ENCODE results near the gene TMA7B.
A peak's percentile ranks its signal among the peaks of the same experiment; 100 is the strongest.
"Not testable (repeated sequence)": the region's sequence is repeated elsewhere in the genome, so short reads cannot be mapped to it uniquely, and the experiment has no call there.

Gene TMA7B

DNA sequence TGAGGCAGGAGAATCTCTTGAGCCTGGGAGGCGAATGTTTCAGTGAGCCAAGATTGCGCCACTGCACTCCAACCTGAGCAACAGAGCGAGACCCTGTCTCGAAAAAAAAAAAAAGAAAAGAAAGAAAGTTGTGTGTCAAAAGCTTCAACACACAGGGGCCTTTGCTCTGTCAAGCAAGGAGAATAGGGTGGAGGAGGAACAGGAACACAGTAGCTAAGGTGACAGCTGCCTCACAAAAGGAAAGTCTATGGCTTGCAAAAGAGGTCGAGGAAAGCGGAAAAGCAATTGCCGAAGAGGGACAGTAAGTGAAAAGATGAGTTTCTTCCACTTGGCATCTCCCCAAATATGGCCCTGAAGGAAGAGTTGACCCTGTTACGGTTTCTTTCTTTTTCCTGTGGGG, 26.5 kb upstream of the TMA7B start:
- DNase-seq, result no peak

DNA sequence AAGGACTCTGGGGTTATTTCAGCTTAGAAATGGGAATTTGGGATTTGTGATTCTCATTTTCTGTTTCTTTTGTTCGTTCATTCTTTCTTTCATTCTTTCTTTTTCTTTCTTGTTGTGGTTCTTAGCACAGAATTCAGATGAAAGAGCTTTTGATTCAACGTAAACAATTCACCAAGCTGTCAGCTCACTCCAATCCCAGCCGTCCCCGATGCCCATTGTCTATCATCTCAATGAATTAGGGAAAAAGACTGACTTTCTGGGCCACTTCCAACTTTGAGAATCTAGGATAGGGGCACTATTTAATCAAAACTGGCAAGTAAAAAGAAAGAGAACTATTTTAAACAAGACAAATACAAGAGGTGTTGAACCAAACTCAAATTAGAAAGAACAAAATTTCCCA, 25.1 kb upstream of the TMA7B start:
- DNase-seq, result no peak

DNA sequence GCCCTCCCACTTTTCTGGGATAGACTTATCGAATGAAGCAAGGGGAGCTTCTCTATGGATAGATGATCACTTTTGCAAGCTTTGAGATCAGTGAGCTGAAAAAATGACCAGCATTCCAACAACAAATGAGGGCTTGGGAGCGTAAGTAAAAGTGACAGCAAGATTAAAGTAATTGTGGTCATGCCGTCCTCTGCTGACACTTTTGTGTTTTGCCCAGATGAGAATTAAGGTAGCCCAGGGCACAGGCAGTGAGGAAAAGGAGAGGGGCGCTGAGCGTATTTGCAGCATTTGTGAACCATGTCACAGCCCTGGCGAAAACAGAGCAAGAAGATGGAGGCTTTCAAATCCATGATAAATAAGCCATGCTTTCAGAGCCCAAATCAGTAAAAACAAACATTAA, 24.6 kb upstream of the TMA7B start:
- no peak for DNase-seq

DNA sequence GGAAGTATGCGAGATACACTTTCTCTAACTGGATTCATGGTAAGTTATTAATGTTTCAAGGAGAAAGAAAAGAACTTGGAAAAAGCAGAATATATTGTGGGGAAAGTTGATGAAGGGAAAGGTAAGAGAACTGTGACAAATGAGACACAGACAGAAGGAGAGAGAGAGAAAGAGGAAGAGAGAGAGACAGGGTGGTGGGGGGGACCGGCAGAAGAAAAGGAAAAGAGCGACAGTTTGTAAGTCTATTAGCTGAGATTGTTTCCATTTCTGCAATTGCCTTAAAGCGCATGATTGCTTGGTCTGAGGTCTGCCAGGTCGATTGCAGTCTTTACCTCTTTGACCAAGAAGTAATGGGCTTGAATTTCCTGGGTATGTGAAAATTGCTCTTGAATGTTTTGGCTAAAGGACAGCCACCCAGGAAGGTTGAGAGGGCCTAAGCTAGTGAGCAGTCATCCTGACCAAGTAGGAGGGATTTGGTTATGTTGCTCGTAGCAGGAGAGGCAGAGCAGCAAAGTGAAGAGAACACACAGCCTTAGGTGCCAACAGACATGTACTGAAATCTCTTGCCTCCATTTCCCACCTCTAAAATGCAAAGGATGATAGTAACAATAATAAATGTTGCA, 23.6 kb upstream of the TMA7B start:
- no peak for DNase-seq

DNA sequence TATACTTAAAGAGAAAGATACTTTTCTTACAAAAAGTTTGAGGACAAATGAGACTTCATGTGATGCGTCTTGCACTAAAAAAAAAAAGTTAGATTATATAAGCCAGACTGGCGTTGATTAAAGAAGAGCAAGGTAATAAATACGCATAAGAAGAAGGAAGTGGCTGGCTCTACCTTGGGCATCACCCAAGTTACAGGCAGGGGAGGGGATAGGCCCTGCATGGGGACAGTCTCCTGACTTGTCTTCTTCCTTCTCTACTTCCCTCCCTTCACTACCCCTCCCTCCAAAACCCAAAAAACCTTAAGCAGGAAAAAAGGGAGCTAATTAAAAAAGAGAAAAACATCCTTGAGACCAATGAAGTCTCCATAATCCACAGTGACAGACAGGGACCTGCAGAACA, 22.3 kb upstream of the TMA7B start:
- DNase-seq, result no peak

DNA sequence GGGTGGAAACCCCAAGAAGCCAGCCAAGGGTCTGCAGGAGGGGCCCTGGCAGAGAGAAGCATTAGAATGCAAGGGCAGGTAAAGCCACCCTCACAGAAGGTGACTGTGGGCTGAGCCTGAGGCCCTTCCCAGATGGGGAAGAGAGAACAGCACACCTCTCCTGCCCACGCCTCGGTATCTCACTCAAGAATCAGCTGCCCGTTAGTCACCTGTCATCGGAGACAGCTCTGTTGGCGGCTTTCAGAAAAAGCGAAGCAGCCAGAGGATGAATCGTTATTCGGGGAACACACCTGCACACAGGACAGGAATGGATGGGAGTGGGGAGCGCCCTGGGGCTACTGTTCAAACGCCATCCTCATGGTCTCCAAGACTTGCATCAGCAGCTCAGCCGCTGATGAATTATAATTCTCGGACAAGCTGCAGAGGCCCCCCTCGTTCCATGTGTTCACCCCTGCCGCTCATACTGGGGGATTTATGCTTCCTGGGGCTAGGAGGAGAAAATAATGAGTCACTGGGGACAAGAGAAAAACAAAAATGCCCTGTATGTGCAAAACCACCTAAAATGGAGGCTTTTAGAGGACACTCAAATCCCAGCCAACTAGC, 21.6 kb upstream of the TMA7B start:
- no peak for DNase-seq

DNA sequence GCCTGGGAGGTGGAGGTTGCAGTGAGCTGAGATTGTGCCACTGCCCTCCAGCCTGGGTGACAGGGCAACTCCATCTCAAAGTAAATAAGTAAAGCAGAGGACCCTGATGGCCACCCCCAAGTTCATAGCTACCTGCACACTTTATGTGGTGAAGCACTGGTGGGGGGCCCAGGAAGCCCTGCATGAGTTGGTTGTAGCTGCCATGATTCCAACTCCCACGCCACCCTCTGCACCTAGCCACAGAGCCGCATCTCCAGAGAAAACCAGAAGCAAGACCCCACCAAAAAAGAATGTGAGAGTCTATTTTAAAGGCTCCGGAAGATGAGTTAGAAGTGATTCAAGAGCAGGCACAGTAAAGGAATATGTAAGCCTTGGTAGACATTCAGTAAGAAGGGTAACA, 20.4 kb upstream of the TMA7B start:
- no peak for DNase-seq

DNA sequence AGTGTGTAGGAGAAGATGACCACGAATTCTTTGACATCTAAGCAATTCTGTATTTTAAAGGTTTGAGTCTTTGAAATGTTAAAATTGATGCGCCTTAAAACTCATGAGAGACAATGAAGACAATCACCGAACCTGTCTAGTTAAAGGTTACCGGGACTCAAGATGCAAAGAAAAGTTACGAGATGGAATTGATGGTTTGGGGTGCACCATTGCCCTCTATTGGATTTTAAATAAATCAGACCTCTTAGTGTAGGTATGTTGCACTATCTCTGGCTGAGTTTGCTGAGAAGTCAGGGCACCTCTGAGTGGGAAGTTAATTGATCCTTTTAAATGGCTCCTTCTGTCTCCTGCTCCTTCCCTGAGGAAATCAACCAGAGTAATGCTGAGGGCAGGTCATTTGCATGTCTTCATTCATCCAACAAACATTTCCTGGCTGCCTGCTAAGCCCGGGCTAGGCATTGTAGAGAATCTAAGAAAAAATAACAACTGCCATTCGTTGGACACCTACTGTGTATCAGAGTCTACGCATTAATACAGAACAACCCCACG, 19.4 kb upstream of the TMA7B start:
- no peak for DNase-seq

DNA sequence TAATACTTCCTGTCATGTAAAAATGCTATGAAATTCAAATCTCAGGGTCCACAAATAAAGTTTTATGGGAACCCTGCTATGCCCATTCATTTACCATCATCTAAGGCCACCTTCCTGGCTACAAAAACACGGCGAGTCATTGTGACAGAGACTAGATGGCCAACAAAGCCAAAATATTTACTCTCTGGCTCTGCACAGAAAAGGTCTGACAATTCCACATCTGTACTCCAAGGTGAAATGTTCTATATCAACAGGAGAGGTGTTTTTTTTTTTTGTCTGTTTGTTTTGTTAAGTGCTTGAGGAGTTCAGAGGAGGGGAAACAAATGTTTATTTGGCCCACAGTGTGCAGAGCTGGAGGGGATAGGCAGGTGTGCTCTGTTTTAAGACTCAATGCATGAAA, 18.6 kb upstream of the TMA7B start:
- DNase-seq, result no peak

DNA sequence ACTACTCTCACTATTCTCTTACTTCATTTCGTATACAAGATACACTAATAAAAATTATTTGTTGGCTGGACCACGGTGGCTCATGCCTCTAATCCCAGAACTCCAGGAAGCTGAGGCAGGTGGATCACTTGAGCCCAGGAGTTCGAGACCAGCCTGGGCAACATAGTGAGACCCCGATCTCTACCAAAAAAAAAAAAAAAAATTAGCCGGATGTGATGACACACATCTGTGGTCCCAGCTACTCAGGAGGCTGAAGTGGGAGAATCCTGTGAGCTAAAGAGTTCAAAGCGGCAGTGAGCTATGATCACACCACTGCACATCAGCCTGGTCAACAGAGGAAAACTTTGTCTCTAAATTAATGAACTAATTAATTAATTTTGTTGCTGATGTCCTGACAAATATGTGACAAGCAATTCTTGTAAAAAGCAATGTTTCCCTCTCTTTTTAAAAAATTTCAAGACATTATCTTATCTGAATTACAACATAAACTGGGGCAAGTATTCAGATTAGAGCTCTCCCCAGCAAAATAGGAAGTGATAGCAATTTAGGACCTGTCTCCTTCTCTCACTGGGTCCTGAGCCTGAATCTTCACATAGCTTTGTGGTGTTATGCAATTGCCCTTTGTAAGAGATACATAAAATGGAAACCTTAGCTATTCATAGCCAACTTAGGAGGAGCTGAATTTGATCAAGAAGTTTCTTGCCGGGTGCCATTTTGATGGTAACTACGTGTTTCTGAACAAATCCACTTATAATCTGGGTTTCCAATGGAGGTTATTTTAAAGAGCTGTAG, 17.6 kb upstream of the TMA7B start:
- no peak for DNase-seq

DNA sequence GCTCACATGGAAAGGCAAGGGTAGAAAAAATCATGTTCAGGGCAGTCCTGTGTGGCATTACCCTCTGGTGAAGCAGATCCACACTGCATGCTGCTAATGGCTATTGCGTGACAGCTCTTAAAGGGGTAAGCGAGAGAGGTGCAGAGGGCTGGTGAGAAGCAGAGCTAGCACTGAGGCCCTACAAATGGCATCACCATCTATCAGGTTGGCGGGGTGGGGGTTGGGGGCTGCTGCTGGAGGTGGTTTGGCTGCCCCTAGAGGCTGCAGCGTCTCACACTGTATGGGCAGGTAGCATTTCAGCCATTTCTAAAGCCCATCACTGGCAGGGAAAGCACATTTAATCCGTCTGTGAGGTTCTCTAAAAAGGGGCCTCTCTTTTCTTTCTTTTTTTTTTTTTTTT, 16.9 kb upstream of the TMA7B start:
- DNase-seq, result no peak

DNA sequence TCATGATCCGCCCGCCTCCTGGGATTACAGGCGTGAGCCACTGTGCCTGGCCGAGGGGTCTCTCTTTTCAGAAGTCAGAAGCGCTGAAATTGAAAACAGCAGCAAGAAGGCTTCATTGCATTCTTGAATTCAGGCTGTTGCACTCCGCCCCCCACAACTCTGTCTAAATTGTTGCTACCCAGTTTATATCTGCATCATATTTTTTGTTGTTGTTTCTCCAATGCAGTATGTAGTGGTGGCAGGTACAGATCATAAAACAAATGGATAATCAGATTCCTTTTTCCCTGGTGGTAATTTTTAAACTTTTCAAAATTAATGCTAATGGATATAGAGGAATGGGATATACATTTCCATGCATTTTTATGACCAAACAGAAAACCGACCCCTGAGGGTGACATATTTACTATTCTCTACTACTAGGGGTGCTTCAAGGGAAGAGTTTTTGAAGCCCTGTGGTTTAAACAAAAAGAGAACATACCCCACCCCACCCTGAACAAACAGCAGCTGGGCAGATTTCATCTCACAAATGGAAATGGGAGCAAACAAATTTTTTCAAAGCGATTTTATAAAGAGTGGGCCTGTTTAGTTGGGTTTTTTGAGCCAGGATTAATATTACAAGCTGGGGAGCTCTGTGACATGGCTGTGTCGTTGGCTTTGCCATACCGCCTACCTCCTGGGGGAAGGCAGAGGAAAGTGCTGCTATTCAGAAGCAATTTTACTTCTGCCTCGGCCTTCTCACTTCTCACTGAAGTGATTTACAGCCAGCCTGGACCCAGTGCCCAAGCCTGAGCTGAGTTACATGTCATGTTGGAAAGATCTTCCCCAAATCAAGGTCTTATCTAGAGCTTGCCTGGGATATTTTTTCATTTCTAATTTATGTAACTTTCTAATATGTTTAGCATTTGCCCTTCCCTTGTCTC, 16.0 kb upstream of the TMA7B start:
- DNase-seq, result no peak

DNA sequence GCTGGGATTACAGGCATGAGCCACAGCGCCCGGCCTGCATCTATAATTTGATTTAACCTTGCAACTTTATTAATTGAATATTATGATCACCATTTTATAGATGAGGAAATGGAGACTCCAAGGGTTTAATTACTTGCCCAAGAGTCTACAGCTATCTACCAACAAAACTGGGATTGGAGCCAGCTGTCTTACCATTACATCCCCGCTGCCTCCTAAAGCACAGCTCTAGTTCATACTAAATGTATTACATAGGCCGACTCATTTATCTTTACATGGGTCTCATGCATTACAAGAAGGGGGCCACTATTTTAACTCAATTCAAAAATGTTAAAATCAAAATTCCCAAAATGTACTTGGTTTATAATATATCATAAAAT, 14.1 kb upstream of the TMA7B start:
- DNase-seq, result no peak

DNA sequence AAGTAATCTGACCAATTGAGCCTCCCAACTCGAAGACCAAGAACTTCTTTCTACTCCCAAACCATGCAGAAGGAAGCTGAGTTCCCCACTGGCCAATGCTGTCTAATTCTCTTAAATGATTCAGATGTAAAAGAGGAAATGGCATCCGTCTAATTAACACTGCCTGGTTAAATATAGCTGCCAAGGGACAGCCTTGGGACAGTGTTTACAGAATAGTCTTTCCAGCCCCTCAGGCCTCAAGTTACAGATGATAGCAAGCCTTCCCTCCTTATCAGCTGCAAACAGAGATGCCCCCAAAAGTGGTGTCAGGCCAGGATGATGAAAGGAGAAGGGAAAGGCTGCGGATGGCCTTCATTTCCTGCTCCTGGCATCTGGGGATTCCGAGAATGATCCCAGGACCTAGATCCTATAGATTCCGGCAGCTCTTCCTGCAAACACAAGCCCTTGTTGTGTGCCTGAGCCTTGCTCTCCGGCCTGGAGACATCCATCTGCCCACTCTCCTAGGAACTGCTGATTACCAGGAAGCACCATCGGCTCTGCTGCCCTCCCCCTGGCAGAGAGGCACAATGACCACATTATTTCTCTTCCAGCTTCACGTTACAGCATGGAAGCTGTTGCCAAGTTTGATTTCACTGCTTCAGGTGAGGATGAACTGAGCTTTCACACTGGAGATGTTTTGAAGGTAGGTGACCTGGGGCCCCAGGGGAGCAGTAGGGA, 13.5 kb upstream of the TMA7B start:
- no peak for DNase-seq

DNA sequence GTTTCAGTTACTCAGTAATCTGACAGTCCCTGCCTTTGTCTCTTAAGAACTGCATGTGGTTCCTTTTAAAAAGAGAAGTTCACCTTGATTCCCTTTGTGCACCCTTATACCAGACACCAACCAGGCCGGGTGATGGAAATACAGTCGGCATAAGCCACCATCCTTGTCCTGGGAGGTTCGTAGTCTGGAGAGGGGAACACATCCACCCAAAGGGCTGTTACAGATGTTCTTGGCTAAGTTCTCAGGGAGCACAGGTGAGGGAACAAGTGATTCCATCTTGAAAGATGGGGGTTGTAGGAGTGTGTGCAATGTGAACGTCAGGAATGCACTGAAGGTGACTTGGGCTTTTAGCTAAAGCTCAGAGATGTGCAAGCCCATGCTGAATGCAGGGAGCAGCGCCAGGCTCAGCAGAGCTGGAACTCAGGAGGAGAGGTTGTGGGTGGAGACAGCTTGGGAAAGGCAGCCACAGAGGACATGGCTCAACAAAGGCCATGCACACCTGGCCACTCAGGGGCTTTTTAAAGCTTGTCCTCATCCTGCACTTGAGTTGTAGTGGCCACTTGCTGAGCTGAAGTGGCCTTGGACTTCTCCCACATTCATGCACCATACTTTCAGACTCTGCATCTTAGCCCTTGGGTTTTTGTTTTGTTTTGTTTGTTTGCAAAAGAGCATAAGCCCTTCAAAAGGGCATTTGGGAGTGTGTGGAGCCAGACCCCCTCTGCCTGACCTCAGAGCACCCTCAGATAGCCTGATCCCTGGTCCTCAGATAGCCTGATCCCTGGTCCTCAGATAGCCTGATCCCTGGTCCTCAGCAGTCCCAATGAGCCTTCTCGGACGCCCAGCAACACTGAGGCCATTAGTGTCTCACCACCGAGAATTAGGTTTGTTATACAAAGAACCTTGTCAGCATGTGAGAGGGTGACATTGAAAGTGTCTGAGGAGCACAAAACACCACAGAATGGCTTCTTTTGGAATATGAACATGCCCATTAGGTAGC, 12.7 kb upstream of the TMA7B start:
- no peak for DNase-seq

DNA sequence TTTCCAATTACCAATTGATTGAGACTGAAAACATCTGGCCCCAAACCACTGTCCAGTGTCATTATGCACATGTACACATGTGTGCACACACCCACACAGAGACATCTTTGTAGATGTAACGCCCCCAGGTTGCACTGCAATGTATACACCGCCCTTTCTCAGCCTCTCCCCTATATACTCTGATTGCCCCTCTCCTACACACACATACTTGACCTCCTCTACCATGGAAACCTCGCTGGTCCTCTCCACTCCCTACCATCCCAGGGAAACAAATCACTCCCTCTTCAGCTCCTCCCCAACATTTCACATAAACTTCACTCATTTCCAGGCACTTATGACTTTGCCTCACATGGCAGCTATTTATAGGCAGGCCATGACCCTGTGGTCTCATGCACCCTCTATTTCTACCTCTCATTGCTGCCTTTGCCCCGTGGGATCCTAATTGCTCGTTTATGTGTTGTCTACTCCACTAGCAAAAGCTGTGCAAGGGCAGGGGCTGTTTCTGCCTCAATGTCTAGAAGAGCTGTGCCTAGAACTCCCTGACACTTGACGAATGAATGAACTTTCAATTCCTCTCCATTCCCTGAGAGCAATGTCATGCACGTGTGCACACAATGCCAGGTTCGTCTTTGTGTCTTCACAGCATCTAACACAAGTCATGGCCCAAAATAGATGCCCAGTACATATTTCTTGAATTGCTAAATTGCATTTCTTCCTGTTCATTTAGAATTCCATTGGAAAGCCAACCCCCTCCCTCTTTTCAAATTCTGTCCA, 10.0 kb upstream of the TMA7B start:
- no peak for DNase-seq

DNA sequence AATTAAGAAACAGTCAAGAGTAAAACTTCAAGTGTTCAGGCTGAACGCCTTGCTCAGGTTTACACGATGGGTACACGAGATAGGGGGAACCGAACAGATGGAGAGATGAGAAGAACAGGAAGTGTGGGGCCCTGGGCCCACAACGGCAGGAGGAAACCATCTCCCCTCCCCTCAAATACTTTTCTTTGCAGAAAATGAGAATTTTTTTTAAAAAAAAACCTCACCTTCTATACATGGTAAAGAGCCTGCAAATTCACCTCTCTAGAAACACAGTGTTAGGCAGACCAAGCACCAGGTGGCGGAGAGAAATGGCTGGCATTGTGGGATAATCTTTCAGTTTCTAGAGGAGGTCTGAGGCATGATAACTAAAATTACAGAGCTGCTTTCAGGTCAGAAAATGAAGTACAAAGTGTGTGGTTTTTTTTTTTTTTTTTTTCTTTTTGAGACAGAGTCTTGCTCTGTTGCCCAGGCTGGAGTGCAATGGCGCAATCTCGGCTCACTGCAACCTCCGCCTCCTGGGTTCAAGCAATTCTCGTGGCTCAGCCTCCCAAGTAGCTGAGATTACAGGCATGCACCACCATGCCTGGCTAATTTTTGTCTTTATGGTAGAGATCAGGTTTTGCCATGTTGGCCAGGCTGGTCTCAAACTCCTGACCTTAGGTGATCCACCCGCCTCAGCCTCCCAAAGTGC, 8.4 kb upstream of the TMA7B start:
- DNase-seq, result not testable (repeated sequence)

DNA sequence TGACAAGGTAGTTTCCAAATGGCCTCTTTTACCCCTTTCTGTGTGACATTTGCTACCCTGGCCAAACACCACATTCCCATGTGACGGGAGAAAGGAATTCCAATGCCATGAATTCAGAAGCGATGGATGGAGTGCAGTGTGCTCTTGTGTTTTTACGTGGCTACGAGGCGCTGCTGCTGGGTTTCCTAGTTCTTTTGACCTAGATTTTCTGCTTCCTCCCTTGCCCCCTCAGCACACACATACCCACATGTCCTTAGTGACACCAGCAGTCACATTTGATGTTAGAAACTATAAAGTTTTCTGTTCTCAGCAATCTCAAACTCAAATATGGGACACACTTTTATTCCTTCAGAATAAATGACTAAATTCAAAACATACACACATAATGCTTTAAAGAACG, 7.8 kb upstream of the TMA7B start:
- no peak for DNase-seq

DNA sequence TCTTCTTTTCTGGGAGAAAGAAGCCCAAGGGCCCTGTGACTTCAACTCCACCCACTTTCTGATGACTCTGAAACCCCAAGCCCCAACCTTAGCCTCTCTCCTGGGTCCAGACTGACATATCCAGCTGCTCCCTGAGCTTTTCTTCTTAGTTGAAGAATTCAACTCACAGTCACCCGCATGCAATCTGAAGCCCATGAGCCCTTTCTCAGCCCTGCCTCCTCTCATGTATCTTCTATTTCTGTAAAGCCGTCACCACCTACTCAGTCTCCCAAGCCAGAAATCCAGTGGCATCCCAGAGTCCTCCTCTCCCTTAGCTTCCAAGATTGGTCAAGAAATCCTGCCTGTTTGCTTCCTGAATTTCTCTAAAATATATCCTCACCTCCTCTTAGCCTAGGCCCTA, 7.1 kb upstream of the TMA7B start:
- DNase-seq, result no peak

DNA sequence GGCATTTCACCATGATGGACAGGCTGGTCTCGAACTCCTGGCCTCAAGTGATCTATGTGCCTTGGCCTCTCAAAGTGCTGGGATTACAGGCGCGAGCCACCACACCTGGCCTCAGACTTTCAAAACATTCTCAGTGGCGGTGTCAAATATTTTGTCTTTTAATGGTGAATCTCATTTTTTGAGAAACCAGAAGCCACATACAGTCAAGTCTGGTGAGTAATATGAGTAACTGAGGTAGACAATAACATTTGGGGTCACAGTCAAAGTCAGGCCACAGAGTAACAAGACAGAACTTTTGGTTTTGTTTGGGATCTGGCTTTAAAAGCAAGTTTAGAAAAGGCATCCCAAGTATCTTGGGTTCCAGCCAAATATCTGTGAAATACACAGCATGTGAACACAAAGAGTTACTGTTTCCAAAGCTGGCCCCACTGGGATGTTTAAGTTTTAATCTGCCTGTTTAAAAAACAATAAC, 5.6 kb upstream of the TMA7B start:
- DNase-seq, result peak; percentile 89
